CD1c-positive myeloid dendritic cell (primary cell): Measurements from ENCODE around the gene TYROBP.
A peak's percentile ranks its signal among the peaks of the same experiment; 100 is the strongest.
"Not testable (repeated sequence)": the region's sequence is repeated elsewhere in the genome, so short reads cannot be mapped to it uniquely, and the experiment has no call there.

Source experiments
- DNase-seq: peaks from one replicate; pipeline ENCODE4 v3.0.0-alpha.2; 2016; ENCODE audit errors: extremely low spot score

Gene TYROBP

DNA sequence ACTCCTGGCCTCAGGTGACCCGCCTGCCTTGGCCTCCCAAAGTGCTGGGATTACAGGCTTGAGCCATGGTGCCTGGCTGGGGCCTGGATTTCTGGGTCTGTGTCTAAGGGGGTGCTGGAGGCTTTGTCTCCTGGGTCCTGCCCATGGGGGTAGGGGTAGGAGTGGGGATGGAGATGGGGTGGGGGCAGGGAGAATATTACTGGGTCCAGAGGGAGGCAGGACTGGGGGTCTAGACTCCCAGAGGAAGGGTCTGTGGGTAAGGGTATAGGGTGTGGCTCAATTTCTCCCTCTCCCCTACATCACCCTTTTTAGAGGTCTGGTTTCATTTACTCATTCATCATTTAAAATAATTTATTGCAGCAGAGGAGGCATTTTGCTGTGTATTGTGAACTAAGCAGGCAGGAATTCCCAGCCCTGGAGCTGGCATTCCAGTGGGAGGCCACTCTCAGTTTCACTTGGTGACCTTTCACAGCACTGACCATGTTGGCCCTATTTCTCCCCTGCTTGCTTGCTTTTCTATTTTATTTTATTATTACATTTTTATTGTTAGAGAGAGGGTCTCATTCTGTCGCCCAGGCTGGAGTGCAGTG, 6.9 kb downstream of the TYROBP start:
- DNase-seq = no peak

GRCh38 chr19:35899547-35900214, 8.4 kb downstream of the TYROBP start:
- peak; percentile 95 for DNase-seq

- DNase-seq = no peak
Measured at GRCh38 chr19:35898499-35898809, 9.6 kb downstream of the TYROBP start.

DNA sequence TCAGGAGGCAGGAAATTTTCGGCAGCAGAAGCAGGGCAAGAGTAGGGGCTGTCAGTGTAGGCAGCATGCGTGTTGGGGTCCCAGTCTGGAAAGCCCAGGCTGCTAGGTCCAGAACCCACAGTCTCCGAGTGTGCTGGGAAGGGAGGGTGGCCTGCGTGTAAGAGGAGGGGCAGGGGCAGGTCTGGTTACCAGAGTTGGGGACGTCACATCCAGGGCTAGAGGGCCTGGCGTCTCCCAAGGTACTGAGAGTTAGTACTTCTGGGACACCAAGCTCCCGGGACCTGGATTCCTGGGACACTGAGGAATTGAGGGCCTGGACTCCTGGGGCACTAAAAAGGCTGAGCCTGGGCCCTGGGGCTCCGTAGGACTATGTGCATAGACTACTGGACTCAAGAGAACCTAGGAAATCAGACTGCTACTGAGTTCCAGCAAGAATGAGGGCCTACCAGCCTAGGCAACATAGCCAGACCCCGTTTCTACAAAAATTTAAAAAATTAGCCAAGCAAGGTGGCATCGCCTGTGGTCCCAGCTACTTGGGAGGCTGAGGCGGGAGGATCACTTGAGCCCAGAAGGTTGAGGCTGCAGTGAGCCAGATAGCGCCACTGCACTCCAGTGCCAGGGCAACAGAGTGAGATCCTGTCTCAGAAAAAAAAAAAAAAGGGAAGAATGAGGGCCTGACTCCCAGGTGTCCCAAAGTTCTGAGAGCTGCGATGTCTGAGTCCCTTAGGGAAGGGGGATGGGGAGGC, 10.2 kb downstream of the TYROBP start:
- DNase-seq = no peak

GRCh38 chr19:35896643-35897040, 11.5 kb downstream of the TYROBP start:
- DNase-seq = no peak

DNA sequence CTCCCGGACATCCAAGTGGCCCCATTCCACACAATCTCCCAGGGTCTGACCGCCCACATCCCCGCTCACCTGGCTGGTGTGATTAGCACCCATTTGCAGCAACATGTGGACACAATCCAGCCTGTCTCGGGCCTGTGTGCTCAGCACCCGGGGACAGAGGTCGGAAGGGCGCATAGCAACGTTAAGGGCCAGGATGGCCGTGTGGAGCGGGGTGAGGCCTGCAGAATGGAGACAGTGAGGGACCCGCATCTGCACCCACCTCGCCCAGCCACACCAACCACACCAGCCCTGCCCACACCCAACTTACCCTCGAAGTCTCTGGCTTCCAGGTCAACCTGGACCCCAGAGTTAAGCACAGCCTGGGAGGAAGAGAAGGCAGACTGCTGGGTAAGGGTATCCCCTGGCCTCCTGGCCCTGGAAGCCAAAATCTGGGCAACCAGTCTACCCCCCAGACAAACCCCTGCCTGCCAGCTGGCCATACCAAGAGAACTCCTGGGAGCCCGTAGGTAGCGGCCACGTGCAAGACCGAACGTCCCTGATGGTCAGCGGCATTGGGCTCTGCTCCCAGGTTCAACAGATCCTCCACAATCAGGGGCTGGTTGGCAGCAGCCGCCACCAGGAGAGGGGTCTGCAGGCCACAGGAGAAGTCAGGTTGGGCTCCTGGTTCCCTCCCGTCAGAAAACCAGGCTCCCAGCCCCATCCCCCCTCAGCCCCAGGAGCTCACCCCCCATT, 12.0 kb downstream of the TYROBP start:
- no peak for DNase-seq

GRCh38 chr19:35894342-35894741, 13.8 kb downstream of the TYROBP start:
- no peak for DNase-seq

DNA sequence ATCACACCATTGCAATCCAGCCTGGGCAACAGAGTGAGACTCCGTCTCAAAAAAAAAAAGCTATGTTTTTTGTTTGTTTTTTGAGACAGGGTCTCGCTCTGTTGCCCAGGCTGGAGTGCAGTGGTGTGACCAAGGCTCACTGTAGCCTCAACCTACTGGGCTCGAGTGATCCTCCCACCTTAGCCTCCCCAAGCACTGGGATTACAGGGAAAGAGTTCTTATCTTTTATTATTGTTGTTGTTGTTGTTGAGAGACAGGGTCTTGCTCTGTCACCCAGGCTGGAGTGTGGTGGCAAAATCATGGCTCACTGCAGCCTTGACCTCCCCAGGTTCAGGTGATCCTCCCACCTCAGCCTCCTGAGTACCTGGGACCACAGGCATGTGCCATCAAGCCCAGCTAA, 16.3 kb downstream of the TYROBP start:
- not testable (repeated sequence) for DNase-seq

DNA sequence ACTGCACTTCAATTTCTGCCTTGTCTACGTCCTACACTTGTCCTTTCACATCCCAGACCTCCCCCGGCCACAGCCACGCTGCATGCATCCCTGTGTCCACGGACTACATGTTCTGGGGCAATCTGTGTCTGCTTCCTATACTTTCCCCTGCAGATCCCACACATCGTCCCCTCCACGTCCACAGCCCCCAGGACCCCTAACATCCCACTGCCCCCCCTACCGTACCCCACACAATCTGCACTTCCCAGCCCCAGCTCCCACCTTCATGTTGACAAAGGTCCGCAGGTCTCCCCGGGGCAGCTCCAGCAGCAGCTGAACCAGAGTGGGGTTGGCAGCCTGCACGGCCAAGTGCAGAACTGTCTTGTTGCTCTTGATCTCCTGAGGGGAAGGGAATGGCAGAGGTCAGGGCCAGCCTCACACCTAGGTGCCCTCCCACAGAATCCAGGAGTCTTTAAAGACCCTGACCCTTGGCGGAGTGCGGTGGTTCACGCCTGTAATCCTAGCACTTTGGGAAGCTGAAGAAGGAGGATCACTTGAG, 17.9 kb downstream of the TYROBP start:
- no peak for DNase-seq

DNA sequence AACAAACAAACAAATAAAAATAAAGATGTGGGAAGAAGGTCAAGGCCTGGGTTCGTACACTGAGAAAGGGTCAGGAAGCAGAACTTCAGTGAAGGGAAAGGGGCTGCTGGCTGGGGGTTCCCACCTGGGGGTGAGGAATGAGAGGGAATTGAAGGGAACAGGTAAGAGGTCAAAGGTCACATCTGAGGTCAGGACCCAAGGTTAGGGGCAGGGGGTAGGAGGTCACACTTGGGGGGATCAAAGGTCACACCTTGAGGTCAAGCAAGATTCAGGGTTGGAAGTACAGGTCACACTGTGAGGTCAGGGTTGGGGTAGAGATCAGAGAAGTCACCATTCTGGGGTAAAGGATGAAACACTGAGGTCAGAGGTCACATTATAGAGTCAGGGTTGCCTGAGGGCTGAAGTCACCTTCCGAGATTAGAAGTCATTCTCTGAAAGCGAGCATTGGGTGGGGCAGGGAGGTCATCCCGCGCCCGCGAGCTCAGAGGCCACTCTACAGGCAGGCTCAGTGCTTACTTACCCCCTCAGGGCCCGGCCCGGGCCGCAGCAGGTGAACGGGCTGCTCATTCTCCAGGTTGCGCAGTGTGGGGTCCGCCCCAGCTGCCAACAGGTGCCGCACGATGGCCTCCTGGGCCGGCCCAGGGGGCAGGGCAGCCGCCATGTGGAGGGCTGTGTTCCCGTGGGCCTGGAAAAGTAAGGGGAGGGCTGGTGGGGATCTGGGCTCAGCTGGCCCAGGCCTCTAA, 18.6 kb downstream of the TYROBP start:
- no peak for DNase-seq

- DNase-seq = no peak
Measured at GRCh38 chr19:35888398-35888797, 19.7 kb downstream of the TYROBP start.

DNA sequence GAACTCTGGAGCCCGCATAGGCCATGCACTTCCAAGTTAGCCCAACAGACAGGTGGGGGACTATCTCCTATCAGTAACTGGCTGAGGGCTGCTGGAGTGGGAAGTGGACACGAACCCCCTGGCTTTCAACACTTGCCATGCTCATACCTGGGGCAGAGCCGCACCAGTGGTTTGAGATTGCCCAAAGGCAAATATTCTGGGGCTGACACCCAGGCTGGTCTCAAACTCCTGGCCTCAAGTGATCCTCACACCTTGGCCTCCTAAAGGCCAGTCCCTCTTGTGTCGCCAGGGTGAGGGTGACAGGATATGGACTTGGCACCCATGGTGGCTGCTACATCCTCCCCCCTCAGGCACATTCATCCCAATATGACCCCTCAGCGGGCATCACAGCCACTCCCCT, 20.9 kb downstream of the TYROBP start:
- no peak for DNase-seq

DNA sequence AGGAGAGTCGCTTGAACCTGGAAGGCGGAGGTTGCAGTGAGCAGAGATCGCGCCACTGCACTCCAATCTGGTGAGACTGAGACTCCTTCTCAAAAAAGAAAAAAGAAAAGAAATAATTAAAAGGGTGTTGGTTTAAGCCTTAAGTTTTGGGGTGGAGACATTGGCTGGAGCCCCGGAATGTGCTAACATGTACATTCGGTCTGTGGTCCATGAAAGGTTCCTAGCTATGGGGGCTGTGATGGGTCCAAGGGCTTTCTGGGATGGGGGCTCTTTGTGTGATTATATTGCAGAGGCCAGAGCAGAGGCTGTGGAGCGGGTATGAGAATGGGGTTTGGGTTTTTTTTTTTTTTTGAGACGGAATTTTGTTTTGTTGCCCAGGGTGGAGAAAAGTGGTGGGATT, 22.2 kb downstream of the TYROBP start:
- no peak for DNase-seq

GRCh38 chr19:35885225-35885738, 22.8 kb downstream of the TYROBP start:
- no peak for DNase-seq

DNA sequence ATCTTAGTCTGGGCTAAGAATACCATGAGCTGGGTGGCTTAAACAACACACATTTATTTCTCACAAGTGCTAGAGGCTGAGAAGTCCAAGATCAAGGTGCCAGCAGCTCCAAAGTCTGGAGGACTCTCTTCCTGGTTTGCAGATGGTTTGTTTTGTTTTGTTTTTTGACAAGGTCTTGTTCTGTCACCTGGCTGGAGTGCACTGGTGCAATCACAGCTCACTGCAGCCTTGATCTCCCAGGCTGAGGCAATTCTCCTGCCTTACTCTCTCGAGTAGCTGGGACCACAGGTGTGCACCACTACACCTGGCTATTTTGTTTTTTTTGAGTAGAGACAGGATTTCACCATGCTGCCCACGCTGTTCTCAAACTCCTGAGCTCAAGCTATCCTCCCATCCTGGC, 24.2 kb downstream of the TYROBP start:
- DNase-seq = no peak

- DNase-seq = peak; percentile 76
Measured at GRCh38 chr19:35882114-35882832, 25.8 kb downstream of the TYROBP start.

- peak; percentile 93 for DNase-seq
Measured at GRCh38 chr19:35879770-35880317, 28.3 kb downstream of the TYROBP start.

DNA sequence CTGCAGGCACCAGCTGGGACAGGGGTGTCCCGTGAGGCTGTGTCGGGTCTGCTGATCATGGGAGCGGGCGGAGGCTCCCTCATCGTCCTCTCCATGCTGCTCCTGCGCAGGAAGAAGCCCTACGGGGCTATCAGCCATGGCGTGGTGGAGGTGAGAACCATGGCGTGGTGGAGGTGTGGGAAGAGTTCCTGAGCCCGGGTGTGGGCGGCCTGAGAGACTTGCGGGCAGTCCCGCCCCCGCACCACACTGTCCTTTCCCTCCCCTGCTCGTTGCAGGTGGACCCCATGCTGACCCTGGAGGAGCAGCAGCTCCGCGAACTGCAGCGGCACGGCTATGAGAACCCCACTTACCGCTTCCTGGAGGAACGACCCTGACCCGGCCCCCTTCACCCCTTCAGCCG, 29.0 kb downstream of the TYROBP start:
- no peak for DNase-seq

- DNase-seq = no peak
Measured at GRCh38 chr19:35874392-35874930, 33.6 kb downstream of the TYROBP start.

DNA sequence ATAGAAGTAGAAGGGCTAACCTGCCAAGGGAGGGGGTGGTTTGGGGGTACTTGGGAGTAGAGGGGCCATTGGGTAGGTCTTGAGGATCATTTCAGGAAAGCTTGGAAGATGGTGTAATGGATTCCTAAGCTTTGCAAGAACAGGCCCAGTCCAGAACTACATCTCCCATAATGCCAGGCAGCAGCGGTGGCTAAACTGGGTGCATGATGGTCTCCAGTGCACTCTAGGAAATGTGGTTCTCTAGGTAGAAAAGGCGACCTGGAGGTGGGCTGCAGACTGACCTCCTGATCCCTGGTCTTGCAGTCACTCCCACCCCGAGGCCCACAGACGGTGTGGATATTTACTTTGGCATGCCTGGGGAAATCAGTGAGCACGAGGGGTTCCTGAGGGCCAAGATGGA, 35.9 kb downstream of the TYROBP start:
- no peak for DNase-seq
